Memory B cell (primary cell): ENCODE data around the gene MIPOL1.

Experiments
- ATAC-seq: fragments of 150-1000 bp; cut with Tn5 transposase; 2 replicates; pipeline ENCODE4 v1.10.0; 2021; ENCODE audit warnings: low read depth, mild to moderate bottlenecking, moderate library complexity
- DNase-seq, 2 donors: peaks; one replicate each; pipeline ENCODE4 v3.0.0; 2022; ENCODE audit warnings: low spot score in 2 of 2
- H3K27ac Mint-ChIP-seq: one replicate; pipeline ENCODE4 v1.8.0; 2022; ENCODE audit warnings: mild to moderate bottlenecking, moderate library complexity, mixed read lengths
- H3K27me3 Mint-ChIP-seq: one replicate; pipeline ENCODE4 v1.8.0; 2022; ENCODE audit warnings: mixed read lengths
- H3K36me3 Mint-ChIP-seq: one replicate; pipeline ENCODE4 v1.8.0; 2022; ENCODE audit warnings: mild to moderate bottlenecking, mixed read lengths
- H3K4me1 Mint-ChIP-seq: one replicate; pipeline ENCODE4 v1.8.0; 2022; ENCODE audit warnings: mixed read lengths
- H3K4me3 Mint-ChIP-seq: one replicate; pipeline ENCODE4 v1.8.0; 2022; ENCODE audit warnings: mild to moderate bottlenecking, moderate library complexity, mixed read lengths
- H3K9me3 Mint-ChIP-seq: one replicate; pipeline ENCODE4 v1.8.0; 2022; ENCODE audit warnings: mixed read lengths

MIPOL1 gene

GRCh38 chr14:37571391-37571790, 373.7 kb downstream of the MIPOL1 start:
- Mint-ChIP-seq H3K36me3 (no peaks in the 10 kb centered on the region), H3K27me3 (no peaks in the 10 kb centered on the region), H3K9me3 (peaks cover 6% of the 10 kb centered on the region), H3K4me3 (no peak overlapping the region), H3K4me1 (no peaks in the 10 kb centered on the region), H3K27ac (no peak overlapping the region)
- no peak for DNase-seq
- ATAC-seq, result no peak

- Mint-ChIP-seq H3K4me1 (no peaks in the 10 kb centered on the region), H3K4me3 (no peak overlapping the region), H3K9me3 (peaks cover 7% of the 10 kb centered on the region), H3K27ac (no peak overlapping the region), H3K27me3 (no peaks in the 10 kb centered on the region), H3K36me3 (no peaks in the 10 kb centered on the region)
- DNase-seq (no peak), ATAC-seq (no peak)
Measured at GRCh38 chr14:37573356-37573755, 375.6 kb downstream of the MIPOL1 start.

GRCh38 chr14:37579274-37579673, 381.5 kb downstream of the MIPOL1 start:
- Mint-ChIP-seq H3K4me3 (no peak overlapping the region), H3K4me1 (no peaks in the 10 kb centered on the region), H3K9me3 (peaks cover 5% of the 10 kb centered on the region), H3K27me3 (peaks cover 2% of the 10 kb centered on the region), H3K27ac (no peak overlapping the region), H3K36me3 (no peaks in the 10 kb centered on the region)
- ATAC-seq (no peak), DNase-seq (no peak)

GRCh38 chr14:37580146-37580545, 382.4 kb downstream of the MIPOL1 start:
- Mint-ChIP-seq H3K9me3 (peaks cover 2% of the 10 kb centered on the region), H3K4me3 (no peak overlapping the region), H3K27ac (no peak overlapping the region), H3K4me1 (no peaks in the 10 kb centered on the region), H3K36me3 (no peaks in the 10 kb centered on the region), H3K27me3 (peaks cover 2% of the 10 kb centered on the region)
- no peak for ATAC-seq
- no peak for DNase-seq

GRCh38 chr14:37583358-37584210, 385.8 kb downstream of the MIPOL1 start:
- no peak overlapping the region for H3K4me3 Mint-ChIP-seq
- no peak for DNase-seq
- no peak for ATAC-seq
- H3K27me3 Mint-ChIP-seq, result peaks cover 5% of the 10 kb centered on the region
- no peaks in the 10 kb centered on the region for H3K9me3 Mint-ChIP-seq
- H3K4me1 Mint-ChIP-seq, result no peaks in the 10 kb centered on the region
- no peaks in the 10 kb centered on the region for H3K36me3 Mint-ChIP-seq
- H3K27ac Mint-ChIP-seq, result no peak overlapping the region

GRCh38 chr14:37584211-37585100, 386.7 kb downstream of the MIPOL1 start:
- ATAC-seq (no peak), DNase-seq (no peak)
- Mint-ChIP-seq H3K36me3 (no peaks in the 10 kb centered on the region), H3K4me1 (no peaks in the 10 kb centered on the region), H3K27ac (no peak overlapping the region), H3K27me3 (peaks cover 8% of the 10 kb centered on the region), H3K9me3 (no peaks in the 10 kb centered on the region), H3K4me3 (no peak overlapping the region)

- ATAC-seq, result no peak
- no peaks in the 10 kb centered on the region for H3K4me1 Mint-ChIP-seq
- no peaks in the 10 kb centered on the region for H3K36me3 Mint-ChIP-seq
- H3K27me3 Mint-ChIP-seq, result peaks cover 8% of the 10 kb centered on the region
- no peaks in the 10 kb centered on the region for H3K9me3 Mint-ChIP-seq
- no peak for DNase-seq
- no peak overlapping the region for H3K27ac Mint-ChIP-seq
- H3K4me3 Mint-ChIP-seq, result no peak overlapping the region
Measured at GRCh38 chr14:37585101-37585511, 387.4 kb downstream of the MIPOL1 start.

- no peak for DNase-seq
- no peak for ATAC-seq
- Mint-ChIP-seq H3K4me1 (no peaks in the 10 kb centered on the region), H3K36me3 (no peaks in the 10 kb centered on the region), H3K9me3 (no peaks in the 10 kb centered on the region), H3K27me3 (peaks cover 10% of the 10 kb centered on the region), H3K4me3 (no peak overlapping the region), H3K27ac (no peak overlapping the region)
Measured at GRCh38 chr14:37585971-37586796, 388.4 kb downstream of the MIPOL1 start.

- no peaks in the 10 kb centered on the region for H3K9me3 Mint-ChIP-seq
- no peaks in the 10 kb centered on the region for H3K36me3 Mint-ChIP-seq
- H3K27ac Mint-ChIP-seq, result no peak overlapping the region
- H3K27me3 Mint-ChIP-seq, result peaks cover 13% of the 10 kb centered on the region
- DNase-seq (no peak), ATAC-seq (no peak)
- no peak overlapping the region for H3K4me3 Mint-ChIP-seq
- H3K4me1 Mint-ChIP-seq, result no peaks in the 10 kb centered on the region
Measured at GRCh38 chr14:37586797-37587130, 389.0 kb downstream of the MIPOL1 start.

- no peak overlapping the region for H3K27ac Mint-ChIP-seq
- no peaks in the 10 kb centered on the region for H3K36me3 Mint-ChIP-seq
- no peaks in the 10 kb centered on the region for H3K9me3 Mint-ChIP-seq
- no peak for DNase-seq
- no peak overlapping the region for H3K4me3 Mint-ChIP-seq
- H3K4me1 Mint-ChIP-seq, result no peaks in the 10 kb centered on the region
- ATAC-seq, result no peak
- peaks cover 13% of the 10 kb centered on the region for H3K27me3 Mint-ChIP-seq
Measured at GRCh38 chr14:37587131-37587803, 389.5 kb downstream of the MIPOL1 start.

- no peaks in the 10 kb centered on the region for H3K36me3 Mint-ChIP-seq
- no peak for DNase-seq
- no peaks in the 10 kb centered on the region for H3K4me1 Mint-ChIP-seq
- H3K27me3 Mint-ChIP-seq, result peaks cover 14% of the 10 kb centered on the region
- ATAC-seq, result no peak
- no peaks in the 10 kb centered on the region for H3K9me3 Mint-ChIP-seq
- H3K27ac Mint-ChIP-seq, result no peak overlapping the region
- H3K4me3 Mint-ChIP-seq, result no peak overlapping the region
Measured at GRCh38 chr14:37587881-37588666, 390.3 kb downstream of the MIPOL1 start.

- no peaks in the 10 kb centered on the region for H3K36me3 Mint-ChIP-seq
- ATAC-seq, result no peak
- no peaks in the 10 kb centered on the region for H3K9me3 Mint-ChIP-seq
- no peaks in the 10 kb centered on the region for H3K4me1 Mint-ChIP-seq
- DNase-seq, result no peak
- no peak overlapping the region for H3K27ac Mint-ChIP-seq
- no peak overlapping the region for H3K4me3 Mint-ChIP-seq
- peaks cover 12% of the 10 kb centered on the region for H3K27me3 Mint-ChIP-seq
Measured at GRCh38 chr14:37588667-37588955, 390.9 kb downstream of the MIPOL1 start.
